HG03025 (cell line): Measurements from ENCODE around the gene CA14.
A peak's percentile ranks its signal among the peaks of the same experiment; 100 is the strongest.
"Not testable (repeated sequence)": the region's sequence is repeated elsewhere in the genome, so short reads cannot be mapped to it uniquely, and the experiment has no call there.

ENCODE experiments used
- ATAC-seq: cut with Tn5 transposase; IDR thresholded peaks from one replicate; pipeline ENCODE4 v1.9.1; 2021; ENCODE audit warnings: mild to moderate bottlenecking, moderate library complexity; ENCODE audit not compliant: unreplicated experiment, low FRiP score

CA14 gene

GRCh38 chr1:150257624-150258585 is at the start of gene CA14:
TSS of gene CA14 (plus strand) at chr1:150257774. CDS start at chr1:150258129, 355 bp downstream.
- ATAC-seq = no peak

GRCh38 chr1:150208460-150208859 is 49.1 kb upstream of the CA14 start:
- not testable (repeated sequence) for ATAC-seq

GRCh38 chr1:150210091-150210490 is 47.5 kb upstream of the CA14 start:
- ATAC-seq = no peak

- ATAC-seq = no peak
These were observed 46.9 kb upstream of the CA14 start for GRCh38 chr1:150210706-150211105.

- ATAC-seq = no peak
These were observed 45.5 kb upstream of the CA14 start for GRCh38 chr1:150212070-150212469.

GRCh38 chr1:150213170-150214098 is 44.1 kb upstream of the CA14 start:
- ATAC-seq = peak; percentile 84

- not testable (repeated sequence) for ATAC-seq
These were observed 43.3 kb upstream of the CA14 start for GRCh38 chr1:150214099-150214756.

- ATAC-seq = not testable (repeated sequence)
These were observed 41.7 kb upstream of the CA14 start for GRCh38 chr1:150215855-150216254.

- ATAC-seq = no peak
These were observed 36.0 kb upstream of the CA14 start for GRCh38 chr1:150221552-150221951.

- no peak for ATAC-seq
These were observed 32.6 kb upstream of the CA14 start for GRCh38 chr1:150224983-150225382.

- ATAC-seq = no peak
These were observed 32.0 kb upstream of the CA14 start for GRCh38 chr1:150225546-150225945.

- no peak for ATAC-seq
These were observed 31.1 kb upstream of the CA14 start for GRCh38 chr1:150226486-150226885.

GRCh38 chr1:150227228-150227627 is 30.3 kb upstream of the CA14 start:
- ATAC-seq = no peak

GRCh38 chr1:150228246-150228645 is 29.3 kb upstream of the CA14 start:
- not testable (repeated sequence) for ATAC-seq

GRCh38 chr1:150232921-150233320 is 24.7 kb upstream of the CA14 start:
- ATAC-seq = not testable (repeated sequence)

- no peak for ATAC-seq
These were observed 23.9 kb upstream of the CA14 start for GRCh38 chr1:150233359-150234308.

- ATAC-seq = no peak
These were observed 23.3 kb upstream of the CA14 start for GRCh38 chr1:150234309-150234565.

GRCh38 chr1:150234566-150235293 is 22.8 kb upstream of the CA14 start:
- ATAC-seq = no peak

GRCh38 chr1:150235294-150235851 is 22.2 kb upstream of the CA14 start:
- ATAC-seq = no peak
